H1 (cell line): ENCODE measurements around the gene KCNAB2. TPM values are rescaled to one million over a fixed set of nuclear protein-coding genes. Genes with fewer than 3 reads are reported as not detected.

Source experiments
- CTCF ChIA-PET: fragments of 300-600 bp; sonication (Branson Sonifier 250); formaldehyde crosslinking; loops from one replicate; lab custom pipeline; 2021; ENCODE audit not compliant: partially characterized antibody; lab: Charles Lee
- POLR2A ChIA-PET: fragments of 300-600 bp; sonication (Branson Sonifier 250); formaldehyde crosslinking; loops from one replicate; lab custom pipeline; 2021; ENCODE audit warnings: inconsistent platforms; ENCODE audit not compliant: partially characterized antibody; lab: Charles Lee
- DNase-seq, 2 experiments: peaks; one replicate each; pipeline versions ENCODE4 v3.0.0 to v3.0.0-alpha.2; 2010 to 2022; ENCODE audit warnings: low spot score in 2 of 2, low read depth in 1 of 2, mixed read lengths in 1 of 2
- FAIRE-seq: peaks from 2 replicates; lab custom pipeline; 2011; peaks lifted over from hg19 to GRCh38; lab: Jason Lieb, UNC
- H2AFZ ChIP-seq: 2 replicates; pipeline ENCODE4 v1.8.1; 2012; ENCODE audit warnings: low read length, inconsistent platforms
- H2AK5ac ChIP-seq: 2 replicates; pipeline ENCODE4 v1.6.1; 2013; ENCODE audit warnings: low read depth, low read length
- H2BK120ac ChIP-seq: replicated peaks from 2 replicates; pipeline ENCODE3; 2013; ENCODE audit warnings: low read depth, low read length, inconsistent platforms
- H2BK12ac ChIP-seq: 2 replicates; pipeline ENCODE4 v1.6.1; 2013; ENCODE audit warnings: low read depth, low read length
- H2BK15ac ChIP-seq: 2 replicates; pipeline ENCODE4 v1.6.1; 2013; ENCODE audit warnings: low read length
- H2BK20ac ChIP-seq: 2 replicates; pipeline ENCODE4 v1.6.1; 2013; ENCODE audit warnings: low read length
- H2BK5ac ChIP-seq: 2 replicates; pipeline ENCODE4 v1.6.1; 2013; ENCODE audit warnings: low read depth, low read length
- H3K14ac ChIP-seq: 2 replicates; pipeline ENCODE4 v1.6.1; 2013; ENCODE audit warnings: inconsistent platforms; ENCODE audit not compliant: insufficient read length
- H3K18ac ChIP-seq: 2 replicates; pipeline ENCODE4 v1.6.1; 2013; ENCODE audit warnings: low read length; ENCODE audit errors: extremely low read depth
- H3K23ac ChIP-seq: 2 replicates; pipeline ENCODE4 v1.6.1; 2013; ENCODE audit warnings: inconsistent platforms; ENCODE audit not compliant: insufficient read length
- H3K23me2 ChIP-seq: 2 replicates; pipeline ENCODE4 v1.6.1; 2013; ENCODE audit warnings: low read depth, low read length
- H3K27ac ChIP-seq: 2 replicates; pipeline ENCODE4 v1.6.1; 2011; ENCODE audit warnings: low read depth, low read length, inconsistent platforms
- H3K27me3 ChIP-seq, 4 experiments: replicated peaks in 1 of 4; 1 replicate in 1 of 4; 2 replicates in 3 of 4; pipeline versions ENCODE4 v1.6.1 to v1.8.1; 2011 to 2013; ENCODE audit warnings: low read length in 3 of 4, mild to moderate bottlenecking in 3 of 4, inconsistent platforms in 2 of 4, mixed read lengths in 2 of 4, moderate library complexity in 1 of 4; ENCODE audit not compliant: control insufficient read depth in 3 of 4, insufficient read depth in 3 of 4; ENCODE audit errors: extremely low read depth in 1 of 4
- H3K36me3 ChIP-seq, 4 experiments: 2 replicates each; pipeline versions ENCODE4 v1.6.1 to v1.8.1; 2011 to 2013; ENCODE audit warnings: mild to moderate bottlenecking in 4 of 4, low read length in 3 of 4, moderate library complexity in 2 of 4, control low read depth in 1 of 4, inconsistent platforms in 1 of 4; ENCODE audit not compliant: insufficient read depth in 4 of 4, control insufficient read depth in 2 of 4
- H3K4ac ChIP-seq: replicated peaks from 2 replicates; pipeline ENCODE3; 2013; ENCODE audit warnings: low read length, low read depth, mixed read lengths, inconsistent platforms; ENCODE audit not compliant: insufficient read length
- H3K4me1 ChIP-seq, 4 experiments: replicated peaks in 1 of 4; 1 replicate in 1 of 4; 2 replicates in 3 of 4; pipeline versions ENCODE4 v1.6.1 to v1.8.1; 2011 to 2013; ENCODE audit warnings: low read length in 3 of 4, inconsistent platforms in 2 of 4, mixed read lengths in 1 of 4; ENCODE audit not compliant: insufficient read depth in 4 of 4, control insufficient read depth in 3 of 4
- H3K4me2 ChIP-seq, 2 experiments: 2 replicates each; pipeline versions ENCODE4 v1.6.1 to v1.8.1; 2011 to 2013; ENCODE audit warnings: low read depth in 2 of 2, low read length in 2 of 2, control low read depth in 1 of 2, inconsistent platforms in 1 of 2, mild to moderate bottlenecking in 1 of 2; ENCODE audit not compliant: insufficient read depth in 1 of 2
- H3K4me3 ChIP-seq, 4 experiments: fragments of 200-600, 300-600 bp in 1 of 4; sonication (generic), shearing (Covaris generic), sonication (Bioruptor Twin) in 1 of 4; 2 replicates each; pipeline versions ENCODE4 v1.5.1 to v1.8.1; 2011 to 2016; ENCODE audit warnings: low read length in 4 of 4, low read depth in 3 of 4, control low read depth in 2 of 4, inconsistent platforms in 2 of 4, mild to moderate bottlenecking in 2 of 4, mixed read lengths in 1 of 4, moderate library complexity in 1 of 4; ENCODE audit not compliant: insufficient read depth in 2 of 4; ENCODE audit errors: extremely low read depth in 1 of 4
- H3K56ac ChIP-seq: replicated peaks from 2 replicates; pipeline ENCODE3; 2013; ENCODE audit warnings: low read depth, mild to moderate bottlenecking, mixed read lengths, low read length, inconsistent platforms; ENCODE audit not compliant: insufficient read length
- H3K79me1 ChIP-seq: 2 replicates; pipeline ENCODE4 v1.6.1; 2013; ENCODE audit warnings: low read depth, low read length, control low read depth
- H3K79me2 ChIP-seq, 2 experiments: 2 replicates each; pipeline versions ENCODE4 v1.6.1 to v1.8.1; 2012 to 2013; ENCODE audit warnings: low read length in 2 of 2, mild to moderate bottlenecking in 2 of 2, inconsistent platforms in 1 of 2; ENCODE audit not compliant: insufficient read depth in 2 of 2, control insufficient read depth in 1 of 2
- H3K9ac ChIP-seq, 4 experiments: replicated peaks in 1 of 4; 1 replicate in 1 of 4; 2 replicates in 3 of 4; pipeline versions ENCODE4 v1.6.1 to v1.8.1; 2011 to 2013; ENCODE audit warnings: low read depth in 3 of 4, low read length in 3 of 4, control low read depth in 2 of 4, mild to moderate bottlenecking in 2 of 4, moderate library complexity in 2 of 4, inconsistent platforms in 1 of 4; ENCODE audit errors: extremely low read depth in 1 of 4
- H3K9me3 ChIP-seq, 2 experiments: 2 replicates each; pipeline versions ENCODE4 v1.6.1 to v1.8.1; 2012 to 2013; ENCODE audit warnings: mild to moderate bottlenecking in 2 of 2, moderate library complexity in 2 of 2, control low read depth in 1 of 2, inconsistent platforms in 1 of 2, low read depth in 1 of 2, low read length in 1 of 2, mixed read lengths in 1 of 2; ENCODE audit not compliant: insufficient read depth in 2 of 2
- H4K20me1 ChIP-seq, 2 experiments: replicated peaks in 1 of 2; 2 replicates each; pipeline versions ENCODE3 to v1.8.1; 2011 to 2013; ENCODE audit warnings: inconsistent platforms in 2 of 2, low read length in 2 of 2, mild to moderate bottlenecking in 1 of 2; ENCODE audit not compliant: insufficient read depth in 2 of 2, control insufficient read depth in 1 of 2
- H4K5ac ChIP-seq: 2 replicates; pipeline ENCODE4 v1.6.1; 2013; ENCODE audit warnings: low read length, low read depth, mixed read lengths, inconsistent platforms; ENCODE audit not compliant: insufficient read length
- H4K8ac ChIP-seq: 2 replicates; pipeline ENCODE4 v1.8.0; 2013; ENCODE audit warnings: mild to moderate bottlenecking, moderate library complexity, low read length, inconsistent platforms; ENCODE audit not compliant: insufficient read depth; ENCODE audit errors: extremely low read depth
- H4K91ac ChIP-seq: replicated peaks from 2 replicates; pipeline ENCODE3; 2013; ENCODE audit warnings: low read length, mixed read lengths, inconsistent platforms; ENCODE audit not compliant: insufficient read length
- GABPA ChIP-seq: IDR thresholded peaks from 2 replicates; pipeline ENCODE4 v1.6.1; 2011; ENCODE audit warnings: mild to moderate bottlenecking, low read length, moderate library complexity, borderline replicate concordance; ENCODE audit not compliant: insufficient read depth
- GTF2F1 ChIP-seq: IDR thresholded peaks from 2 replicates; pipeline ENCODE4 v1.6.1; 2012; ENCODE audit warnings: low read depth, low read length, improper control_type of control experiment, borderline replicate concordance
- TBP ChIP-seq: IDR thresholded peaks from 2 replicates; pipeline ENCODE4 v1.6.1; 2011; ENCODE audit warnings: low read depth, low read length, improper control_type of control experiment
- ZNF274 ChIP-seq: IDR thresholded peaks from 2 replicates; pipeline ENCODE4 v1.7.0; 2012; ENCODE audit warnings: low read length, borderline replicate concordance; ENCODE audit errors: extremely low read depth
- WGBS, 2 experiments: shearing (Covaris generic) in 1 of 2; methylation state at CpG; one replicate each; pipeline versions ENCODE4 v1.1.6 to v1.1.7; 2013 to 2015; ENCODE audit warnings: low lambda C conversion rate in 2 of 2, mixed read lengths in 2 of 2, inconsistent platforms in 1 of 2, low coverage in 1 of 2, missing lambda C conversion rate in 1 of 2; ENCODE audit not compliant: insufficient replicate concordance in 2 of 2, insufficient coverage in 1 of 2, insufficient read length in 1 of 2; ENCODE audit errors: extremely low coverage in 1 of 2, missing lambda C conversion rate in 1 of 2; 5-methylcytosine and 5-hydroxymethylcytosine counted together
- polyA plus RNA-seq, 7 experiments: library from polyadenylated mRNA; depleted of rRNA in 3 of 7; stranded (reverse) in 5 of 7; unstranded in 2 of 7; fragments of >200 nt in 5 of 7; fragments of 200-250 nt in 2 of 7; gene quantifications; 1 replicate in 5 of 7; 2 replicates in 1 of 7; 4 replicates in 1 of 7; pipeline versions ENCODE4 v1.2.1 to v1.2.3, GENCODE V29; 2011 to 2013; ENCODE audit warnings: missing spikeins in 2 of 7, mixed read lengths in 2 of 7
- total RNA-seq: library from RNA; stranded (reverse); fragmentation: NEBNext Ultra II Directional; extraction: Animal tissue kit (Norgen Biotek cat#: 25700); gene quantifications from 2 replicates; pipeline ENCODE4 v1.2.1, GENCODE V29; 2021

The KCNAB2 gene
- total and polyA plus RNA-seq, 2 of the 8 experiments (the other 6 are each of a cell fraction or from before 2014, with no cell fraction given): 4.5 to 7.0 TPM

GRCh38 chr1:6143395-6143794 lies 97.7 kb downstream of the KCNAB2 start:
- no peak overlapping the region for H3K4me2 ChIP-seq
- H3K27ac ChIP-seq: no peak overlapping the region
- H4K20me1 ChIP-seq: peaks cover 0 to 3% of the 10 kb centered on the region in 2 experiments
- H4K91ac ChIP-seq: no peak overlapping the region
- no peaks in the 10 kb centered on the region for H3K9me3 ChIP-seq
- H2BK120ac ChIP-seq: no peak overlapping the region
- no peak overlapping the region for H4K5ac ChIP-seq
- H3K18ac ChIP-seq: no peak overlapping the region
- H3K36me3 ChIP-seq: no peaks in the 10 kb centered on the region; a peak in 1 of 8 replicates
- no peak for DNase-seq
- FAIRE-seq: no peak
- H2BK5ac ChIP-seq: no peak overlapping the region
- no peak overlapping the region for H3K4ac ChIP-seq
- H3K79me2 ChIP-seq: no peaks in the 10 kb centered on the region
- no peak overlapping the region for H3K14ac ChIP-seq
- H4K8ac ChIP-seq: no peak overlapping the region
- no peak overlapping the region for H2BK15ac ChIP-seq
- H3K4me1 ChIP-seq: peaks cover 0 to 12% (median 2%) of the 10 kb centered on the region in 4 experiments; a peak in 2 of 7 replicates
- H3K56ac ChIP-seq: no peak overlapping the region
- no peak overlapping the region for H3K4me3 ChIP-seq
- no peak overlapping the region for H2AK5ac ChIP-seq
- 92% methylated on average over 3 of the region's 4 CpGs; no CpG with 5 or more reads in 1 of the 2 experiments for WGBS, 2 experiments
- TF ChIP-seq GABPA (no peak), ZNF274 (no peak), GTF2F1 (no peak), TBP (no peak)
- POLR2A ChIA-PET: interaction anchor here (1.1 kb wide), 1 partner anchor 30 kb away, joined by 3 read pairs; no protein-coding TSS in a partner anchor
- no peak overlapping the region for H2AFZ ChIP-seq
- peaks cover 2 to 14% (median 11%) of the 10 kb centered on the region in 4 experiments for H3K27me3 ChIP-seq
- H3K79me1 ChIP-seq: no peaks in the 10 kb centered on the region
- CTCF ChIA-PET: interaction anchor here (1.4 to 1.8 kb wide), 2 partner anchors 8 to 10 kb away, joined by 3 to 7 read pairs; no protein-coding TSS in a partner anchor
- no peaks in the 10 kb centered on the region; the same call in 1 of the 2 replicates for H3K23me2 ChIP-seq
- H2BK12ac ChIP-seq: no peak overlapping the region
- no peak overlapping the region for H3K9ac ChIP-seq
- no peak overlapping the region for H3K23ac ChIP-seq
- H2BK20ac ChIP-seq: no peak overlapping the region
